Measurements from ENCODE around the gene ORC3.

GRCh38 chr6:87639373-87639772, 49.4 kb downstream of the ORC3 start:
- TF ChIP-seq POLR2AphosphoS5 (IDR thresholded peaks at IDR 0.05; ENCODE audit: low read depth, low read length): no peak
- TF ChIP-seq SIN3A (IDR thresholded peaks at IDR 0.05; ENCODE audit: borderline replicate concordance, insufficient read depth, low read length): no peak
- no peak for TF ChIP-seq REST (IDR thresholded peaks at IDR 0.05; ENCODE audit: insufficient read depth in 1 of 2, low read depth in 2 of 2, low read length in 2 of 2)
- TF ChIP-seq TAF1 (IDR thresholded peaks at IDR 0.05; ENCODE audit: borderline replicate concordance, insufficient read depth, low read length): no peak
